Islet precursor cell (in vitro differentiated cells): Measurements from ENCODE around the gene TSPAN33.
"Not testable (repeated sequence)": the region's sequence is repeated elsewhere in the genome, so short reads cannot be mapped to it uniquely, and the experiment has no call there.

Source experiments
- DNase-seq: peaks from one replicate; pipeline ENCODE4 v3.0.0-alpha.2; 2018

TSPAN33 gene

GRCh38 chr7:129210256-129210988 is 65.9 kb downstream of the TSPAN33 start:
- DNase-seq, result peak; percentile 83

- no peak for DNase-seq
Observed at GRCh38 chr7:129210989-129211312, 66.4 kb downstream of the TSPAN33 start.

GRCh38 chr7:129212126-129212525 is 67.6 kb downstream of the TSPAN33 start:
- no peak for DNase-seq

GRCh38 chr7:129212596-129212995 is 68.1 kb downstream of the TSPAN33 start:
- no peak for DNase-seq

- peak; percentile 97 for DNase-seq
Observed at GRCh38 chr7:129213828-129214227, 69.3 kb downstream of the TSPAN33 start.

- DNase-seq, result not testable (repeated sequence)
Observed at GRCh38 chr7:129215691-129216090, 71.2 kb downstream of the TSPAN33 start.

- not testable (repeated sequence) for DNase-seq
Observed at GRCh38 chr7:129216101-129216715, 71.7 kb downstream of the TSPAN33 start.

- not testable (repeated sequence) for DNase-seq
Observed at GRCh38 chr7:129216821-129217416, 72.4 kb downstream of the TSPAN33 start.

GRCh38 chr7:129218514-129219062 is 74.1 kb downstream of the TSPAN33 start:
- DNase-seq, result peak; percentile 92

- DNase-seq, result not testable (repeated sequence)
Observed at GRCh38 chr7:129219166-129219565, 74.7 kb downstream of the TSPAN33 start.
